SU-DHL-6 (cell line): Measurements from ENCODE around the gene SRSF5.

Experiments used
- H2AFZ ChIP-seq: fragments of 200-600 bp; sonication (generic); 2 replicates; pipeline ENCODE4 v1.6.1; 2014; ENCODE audit warnings: low read depth, mild to moderate bottlenecking, moderate library complexity, mixed read lengths, antibody characterized with exemption, low read length; ENCODE audit not compliant: severe bottlenecking
- H3F3A ChIP-seq: fragments of 200-600 bp; shearing (Covaris generic); 2 replicates; pipeline ENCODE4 v1.6.0; 2016; ENCODE audit warnings: antibody characterized with exemption, mild to moderate bottlenecking; ENCODE audit not compliant: insufficient read depth
- H3K27ac ChIP-seq: fragments of 200-600 bp; sonication (generic); 2 replicates; pipeline ENCODE4 v1.5.1; 2016; ENCODE audit warnings: low read depth, mild to moderate bottlenecking, low read length, moderate library complexity, mixed read lengths
- H3K27me3 ChIP-seq: fragments of 200-600 bp; sonication (generic), shearing (Covaris generic); 2 replicates; pipeline ENCODE4 v1.6.0; 2014; ENCODE audit warnings: mild to moderate bottlenecking, low read length
- H3K36me3 ChIP-seq: fragments of 200-600 bp; sonication (generic); 2 replicates; pipeline ENCODE4 v1.6.1; 2014; ENCODE audit warnings: mild to moderate bottlenecking, low read length, mixed read lengths
- H3K4me2 ChIP-seq: fragments of 300-600, 200-600 bp; shearing (Covaris generic), sonication (generic); 2 replicates; pipeline ENCODE4 v1.6.0; 2014; ENCODE audit warnings: low read length, low read depth, mild to moderate bottlenecking; ENCODE audit not compliant: poor library complexity, severe bottlenecking
- H3K4me3 ChIP-seq: fragments of 200-600 bp; sonication (generic); 2 replicates; pipeline ENCODE4 v1.5.1; 2014; ENCODE audit warnings: antibody characterized with exemption, low read length, mild to moderate bottlenecking, mixed read lengths; ENCODE audit not compliant: insufficient read depth, poor library complexity, severe bottlenecking
- H3K79me2 ChIP-seq: fragments of 200-600 bp; sonication (generic); 2 replicates; pipeline ENCODE4 v1.6.1; 2014; ENCODE audit warnings: mild to moderate bottlenecking, low read length, moderate library complexity; ENCODE audit not compliant: insufficient read depth
- H3K9ac ChIP-seq: fragments of 200-600 bp; sonication (generic); 2 replicates; pipeline ENCODE4 v1.7.0; 2014; ENCODE audit warnings: mild to moderate bottlenecking, low read length
- H3K9me2 ChIP-seq: fragments of 200-600 bp; sonication (generic); replicated peaks from 2 replicates; pipeline ENCODE4 v1.6.1; 2014; ENCODE audit warnings: low read length; ENCODE audit not compliant: insufficient read depth
- H3K9me3 ChIP-seq: fragments of 200-600 bp; sonication (generic); 2 replicates; pipeline ENCODE4 v1.6.1; 2014; ENCODE audit warnings: low read length, mixed read lengths; ENCODE audit not compliant: insufficient read depth
- H4K20me1 ChIP-seq: fragments of 200-600 bp; sonication (generic); 2 replicates; pipeline ENCODE4 v1.6.1; 2014; ENCODE audit warnings: low read depth, mild to moderate bottlenecking, antibody characterized with exemption, low read length, moderate library complexity, mixed read lengths
- EZH2phosphoT487 ChIP-seq: fragments of 200-600 bp; sonication (generic), shearing (Covaris generic); conservative IDR thresholded peaks from 2 replicates; pipeline ENCODE4 v1.6.1; 2018; ENCODE audit warnings: mild to moderate bottlenecking, antibody characterized with exemption, low read length, moderate library complexity, mixed read lengths
- TF ChIP-seq, protein P1 (sequence below): fragments of 200-600 bp; sonication (generic); IDR thresholded peaks from one replicate; pipeline ENCODE4 v1.5.1; 2017; ENCODE audit warnings: antibody characterized with exemption, mild to moderate bottlenecking, low read length, moderate library complexity; ENCODE audit not compliant: insufficient read depth, poor library complexity, severe bottlenecking

SRSF5 gene

DNA sequence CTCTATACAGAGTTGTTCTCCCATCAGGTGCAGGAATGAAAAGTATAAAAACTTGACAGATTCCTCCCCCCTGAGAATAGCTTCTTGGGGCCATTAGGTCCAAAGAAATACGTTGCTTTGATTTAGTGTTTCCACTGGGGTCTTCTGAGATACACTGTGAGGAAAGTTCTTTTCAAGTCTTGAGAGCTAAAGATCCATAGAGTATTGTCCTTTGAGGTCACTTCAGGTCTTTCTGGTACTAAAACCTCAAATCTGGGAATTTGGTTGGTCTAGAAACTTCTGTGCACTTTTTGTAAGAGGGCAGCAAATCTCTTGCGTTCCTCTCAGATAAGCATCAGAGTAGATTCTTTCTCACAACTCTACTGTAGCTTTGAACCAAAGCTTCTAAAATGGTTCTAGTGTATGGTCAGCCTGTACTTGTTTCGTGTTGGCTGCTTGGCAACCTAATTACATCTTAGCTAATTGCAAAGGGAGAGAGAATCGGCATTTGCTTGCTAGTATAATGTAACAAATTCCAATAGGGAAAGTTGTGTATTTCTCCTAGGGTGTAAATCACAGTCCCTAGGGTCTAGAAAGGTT lies 10.0 kb downstream of the SRSF5 start:
- Histone ChIP-seq H3K79me2 (0 out of 2 replicates have a peak, but pooled peaks cover 5% of the 10 kb centered on the region), H3K9ac (no peak overlapping the region), H3K9me3 (no peaks in the 10 kb centered on the region), H3K9me2 (no peaks in the 10 kb centered on the region), H2AFZ (no peak overlapping the region), H3K27ac (no peak overlapping the region), H3K4me2 (no peak overlapping the region), H3F3A (peaks cover 5% of the 10 kb centered on the region; the same call in 1 of the 2 replicates), H3K4me3 (no peak overlapping the region), H3K36me3 (peaks cover 48% of the 10 kb centered on the region), H4K20me1 (peaks cover 12% of the 10 kb centered on the region; the same call in 1 of the 2 replicates), H3K27me3 (no peaks in the 10 kb centered on the region)
- no peak for TF ChIP-seq EZH2phosphoT487
- TF ChIP-seq, protein P1, sequence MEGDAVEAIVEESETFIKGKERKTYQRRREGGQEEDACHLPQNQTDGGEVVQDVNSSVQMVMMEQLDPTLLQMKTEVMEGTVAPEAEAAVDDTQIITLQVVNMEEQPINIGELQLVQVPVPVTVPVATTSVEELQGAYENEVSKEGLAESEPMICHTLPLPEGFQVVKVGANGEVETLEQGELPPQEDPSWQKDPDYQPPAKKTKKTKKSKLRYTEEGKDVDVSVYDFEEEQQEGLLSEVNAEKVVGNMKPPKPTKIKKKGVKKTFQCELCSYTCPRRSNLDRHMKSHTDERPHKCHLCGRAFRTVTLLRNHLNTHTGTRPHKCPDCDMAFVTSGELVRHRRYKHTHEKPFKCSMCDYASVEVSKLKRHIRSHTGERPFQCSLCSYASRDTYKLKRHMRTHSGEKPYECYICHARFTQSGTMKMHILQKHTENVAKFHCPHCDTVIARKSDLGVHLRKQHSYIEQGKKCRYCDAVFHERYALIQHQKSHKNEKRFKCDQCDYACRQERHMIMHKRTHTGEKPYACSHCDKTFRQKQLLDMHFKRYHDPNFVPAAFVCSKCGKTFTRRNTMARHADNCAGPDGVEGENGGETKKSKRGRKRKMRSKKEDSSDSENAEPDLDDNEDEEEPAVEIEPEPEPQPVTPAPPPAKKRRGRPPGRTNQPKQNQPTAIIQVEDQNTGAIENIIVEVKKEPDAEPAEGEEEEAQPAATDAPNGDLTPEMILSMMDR: no peak

DNA sequence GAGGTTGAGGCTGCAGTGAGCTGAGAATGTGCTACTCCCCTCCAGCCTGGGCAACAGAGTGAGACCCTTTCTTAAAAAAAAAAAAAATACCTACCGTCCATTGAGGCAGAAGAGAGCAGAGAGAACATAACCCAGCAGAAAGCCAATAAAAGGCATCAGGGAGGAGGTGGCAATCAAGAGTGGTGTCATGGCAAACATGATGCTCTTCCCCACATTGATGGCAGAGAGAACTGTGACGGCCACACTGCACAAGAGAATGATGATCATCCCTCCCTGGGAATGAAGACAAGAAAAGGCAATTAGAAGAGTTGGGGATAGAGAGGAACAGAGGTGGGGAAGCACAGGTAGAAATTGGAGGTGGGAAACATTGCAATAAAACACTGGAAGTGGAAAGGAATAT lies 12.1 kb downstream of the SRSF5 start:
- Histone ChIP-seq H4K20me1 (peaks cover 12% of the 10 kb centered on the region; the same call in 1 of the 2 replicates), H3K9ac (no peak overlapping the region), H3K4me3 (no peak overlapping the region), H3K9me2 (no peaks in the 10 kb centered on the region), H3K27me3 (no peaks in the 10 kb centered on the region), H3K4me2 (no peak overlapping the region), H3K9me3 (no peaks in the 10 kb centered on the region), H3K27ac (no peak overlapping the region), H3K36me3 (peaks cover 33% of the 10 kb centered on the region), H3F3A (peaks cover 5% of the 10 kb centered on the region; the same call in 1 of the 2 replicates), H3K79me2 (0 out of 2 replicates have a peak, but pooled peaks cover 5% of the 10 kb centered on the region), H2AFZ (no peak overlapping the region)
- TF ChIP-seq, protein P1: no peak
- TF ChIP-seq EZH2phosphoT487: no peak

DNA sequence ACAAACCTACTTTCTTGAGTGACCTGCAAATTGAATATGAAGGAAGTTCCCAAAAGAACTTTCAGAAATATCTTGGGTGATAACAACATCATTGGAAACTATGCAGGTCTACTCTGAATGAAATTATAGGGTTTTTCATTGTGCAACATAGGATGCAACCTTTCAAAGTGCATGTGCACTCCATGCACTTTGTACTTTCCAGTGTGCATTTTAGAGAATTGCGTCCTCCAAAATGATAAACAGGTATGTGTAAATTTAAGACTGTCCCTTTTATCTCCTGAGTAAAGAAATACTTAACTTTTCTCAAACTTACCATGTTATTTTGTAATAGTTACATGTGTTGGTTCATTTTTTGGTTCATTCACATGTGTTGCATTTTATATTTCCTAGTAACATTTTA lies 13.2 kb downstream of the SRSF5 start:
- no peaks in the 10 kb centered on the region for H3K9me2 ChIP-seq
- peaks cover 5% of the 10 kb centered on the region; the same call in 1 of the 2 replicates for H3F3A ChIP-seq
- H3K4me3 ChIP-seq: no peak overlapping the region
- no peak for TF ChIP-seq EZH2phosphoT487
- no peak overlapping the region for H2AFZ ChIP-seq
- 0 out of 2 replicates have a peak, but pooled peaks cover 5% of the 10 kb centered on the region for H3K79me2 ChIP-seq
- H3K9ac ChIP-seq: no peak overlapping the region
- H3K9me3 ChIP-seq: no peaks in the 10 kb centered on the region
- no peaks in the 10 kb centered on the region for H3K27me3 ChIP-seq
- peaks cover 28% of the 10 kb centered on the region for H3K36me3 ChIP-seq
- no peak overlapping the region for H3K4me2 ChIP-seq
- peaks cover 12% of the 10 kb centered on the region; the same call in 1 of the 2 replicates for H4K20me1 ChIP-seq
- H3K27ac ChIP-seq: no peak overlapping the region

DNA sequence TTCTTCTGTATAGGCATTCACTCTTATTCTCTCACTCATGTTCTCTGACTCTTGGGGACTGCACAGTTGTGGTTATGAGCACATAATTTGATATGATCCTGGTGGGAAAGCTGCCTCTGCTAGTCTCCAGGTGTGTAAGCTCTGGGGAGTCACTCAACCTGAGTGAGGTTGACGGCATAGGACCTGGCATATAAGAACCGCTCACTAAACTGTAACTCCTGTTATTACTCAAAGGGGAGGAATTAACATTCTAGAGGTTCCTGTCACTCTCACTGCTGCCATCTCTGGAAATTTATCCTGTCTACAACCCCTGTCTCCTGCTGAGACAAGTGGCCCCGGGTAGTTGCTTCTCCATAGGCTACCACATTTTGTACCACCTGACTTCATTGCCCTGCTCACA lies 14.0 kb downstream of the SRSF5 start:
- Histone ChIP-seq H3K9me3 (no peaks in the 10 kb centered on the region), H3K9ac (no peak overlapping the region), H2AFZ (no peak overlapping the region), H3K27me3 (no peaks in the 10 kb centered on the region), H3K27ac (no peak overlapping the region), H3K4me3 (no peak overlapping the region), H3F3A (peaks cover 5% of the 10 kb centered on the region; the same call in 1 of the 2 replicates), H3K4me2 (no peak overlapping the region), H4K20me1 (peaks cover 12% of the 10 kb centered on the region; the same call in 1 of the 2 replicates), H3K79me2 (0 out of 2 replicates have a peak, but pooled peaks cover 5% of the 10 kb centered on the region), H3K9me2 (no peaks in the 10 kb centered on the region), H3K36me3 (peaks cover 19% of the 10 kb centered on the region)
- no peak for TF ChIP-seq EZH2phosphoT487
- TF ChIP-seq, protein P1: no peak
